Upper lobe of left lung (tissue), 4 donors: ENCODE measurements around the gene MAP4K4.

Experiments used
- CTCF ChIP-seq, 6 experiments: fragments of 450-650 bp in 4 of 6; fragments of 200-600 bp in 2 of 6; sonication (generic) in 2 of 6; IDR thresholded peaks; one replicate each; pipeline ENCODE4 v1.5.1; 2016 to 2019; ENCODE audit warnings: antibody characterized with exemption in 6 of 6
- EP300 ChIP-seq, 4 donors: sonication (generic); formaldehyde crosslinking; IDR thresholded peaks; one replicate each; pipeline ENCODE4 v1.5.1; 2017; ENCODE audit warnings: antibody characterized with exemption in 4 of 4, control low read depth in 2 of 4
- POLR2A ChIP-seq, 4 donors: fragments of 450-650 bp; IDR thresholded peaks; one replicate each; pipeline ENCODE4 v1.5.1; 2016 to 2017; ENCODE audit warnings: antibody characterized with exemption in 4 of 4, mild to moderate bottlenecking in 2 of 4
- POLR2AphosphoS5 ChIP-seq, 2 donors: sonication (generic); formaldehyde crosslinking; IDR thresholded peaks; one replicate each; pipeline ENCODE4 v1.5.1; 2017; ENCODE audit warnings: antibody characterized with exemption in 2 of 2

- TF ChIP-seq CTCF (IDR thresholded peaks at IDR 0.05) (no peak), POLR2AphosphoS5 (IDR thresholded peaks at IDR 0.05) (no peak), EP300 (IDR thresholded peaks at IDR 0.05) (no peak), POLR2A (IDR thresholded peaks at IDR 0.05) (no peak)
These were observed 129.2 kb downstream of the MAP4K4 start for GRCh38 chr2:101826716-101827115.
